HEK293 (cell line): ENCODE data around the gene RFXAP.

ENCODE experiments used
- CTCF ChIA-PET: fragments of 350-600 bp; formaldehyde crosslinking; extraction: SDS; loops from one replicate; lab custom pipeline; 2021; ENCODE audit warnings: antibody characterized with exemption; lab: Yijun Ruan, JAX
- POLR2A ChIA-PET: fragments of 300-600 bp; formaldehyde crosslinking; extraction: SDS; loops from one replicate; lab custom pipeline; 2020; ENCODE audit warnings: antibody characterized with exemption, inconsistent platforms; lab: Yijun Ruan, JAX
- H3K27ac ChIP-seq: fragments of 200-500 bp; sonication (Bioruptor generic); 2 replicates; pipeline ENCODE4 v1.5.1; 2014; ENCODE audit warnings: low read depth, low read length, control low read depth, inconsistent platforms; ENCODE audit errors: extremely low read depth
- H3K36me3 ChIP-seq, 2 experiments: fragments of 200-500 bp in 1 of 2; sonication (Bioruptor generic) in 1 of 2; 1 replicate in 1 of 2; 2 replicates in 1 of 2; pipeline ENCODE4 v1.5.1; 2014 to 2017; ENCODE audit warnings: inconsistent platforms in 2 of 2, low read length in 2 of 2; ENCODE audit not compliant: control insufficient read depth in 2 of 2, insufficient read depth in 1 of 2
- H3K4me1 ChIP-seq: fragments of 200-500 bp; sonication (Bioruptor generic); 2 replicates; pipeline ENCODE4 v1.5.1; 2014; ENCODE audit warnings: mild to moderate bottlenecking, low read length, inconsistent platforms; ENCODE audit not compliant: control insufficient read depth, insufficient read depth
- H3K4me3 ChIP-seq: 2 replicates; pipeline ENCODE4 v1.5.1; 2011; ENCODE audit warnings: low read depth, mild to moderate bottlenecking, control low read depth, low read length, moderate library complexity
- H3K9me3 ChIP-seq: fragments of 200-500 bp; sonication (Bioruptor generic); 2 replicates; pipeline ENCODE4 v1.5.1; 2014; ENCODE audit warnings: low read depth, low read length, inconsistent platforms; ENCODE audit not compliant: control insufficient read depth, insufficient read depth
- ATF2 ChIP-seq: fragments of 450-650 bp; formaldehyde crosslinking; IDR thresholded peaks from 2 replicates; pipeline ENCODE4 v1.5.1; 2016; ENCODE audit warnings: missing biosample characterization, missing genetic modification characterization, low read depth
- GLIS1 ChIP-seq: fragments of 450-650 bp; formaldehyde crosslinking; IDR thresholded peaks from 2 replicates; pipeline ENCODE4 v1.5.1; 2016; ENCODE audit warnings: missing biosample characterization, missing genetic modification characterization
- PRDM10 ChIP-seq: fragments of 450-650 bp; formaldehyde crosslinking; IDR thresholded peaks from 2 replicates; pipeline ENCODE4 v1.5.1; 2016; ENCODE audit warnings: missing biosample characterization, missing genetic modification characterization
- SP3 ChIP-seq: fragments of 450-650 bp; formaldehyde crosslinking; IDR thresholded peaks from 2 replicates; pipeline ENCODE4 v1.5.1; 2016; ENCODE audit warnings: missing biosample characterization, missing genetic modification characterization
- ZBTB8A ChIP-seq: fragments of 450-650 bp; formaldehyde crosslinking; IDR thresholded peaks from 2 replicates; pipeline ENCODE4 v1.5.1; 2016; ENCODE audit warnings: missing biosample characterization, missing genetic modification characterization
- ZEB2 ChIP-seq: fragments of 450-650 bp; formaldehyde crosslinking; IDR thresholded peaks from 2 replicates; pipeline ENCODE4 v1.5.1; 2016; ENCODE audit warnings: missing biosample characterization, missing genetic modification characterization
- ZNF112 ChIP-seq: fragments of 450-650 bp; formaldehyde crosslinking; IDR thresholded peaks from 2 replicates; pipeline ENCODE4 v1.5.0; 2017; ENCODE audit warnings: missing biosample characterization, missing genetic modification characterization
- ZNF169 ChIP-seq: fragments of 450-650 bp; formaldehyde crosslinking; IDR thresholded peaks from 2 replicates; pipeline ENCODE4 v1.5.1; 2016; ENCODE audit warnings: missing biosample characterization, missing genetic modification characterization
- ZNF18 ChIP-seq: fragments of 450-650 bp; formaldehyde crosslinking; IDR thresholded peaks from 2 replicates; pipeline ENCODE4 v1.5.1; 2016; ENCODE audit warnings: missing biosample characterization, missing genetic modification characterization
- ZNF221 ChIP-seq: fragments of 450-650 bp; formaldehyde crosslinking; IDR thresholded peaks from 2 replicates; pipeline ENCODE4 v1.5.1; 2017; ENCODE audit warnings: missing biosample characterization, missing genetic modification characterization, borderline replicate concordance
- ZNF366 ChIP-seq: fragments of 450-650 bp; formaldehyde crosslinking; conservative IDR thresholded peaks from 2 replicates; pipeline ENCODE4 v1.5.1; 2016; ENCODE audit warnings: missing biosample characterization, missing genetic modification characterization
- ZNF426 ChIP-seq: fragments of 450-650 bp; formaldehyde crosslinking; IDR thresholded peaks from 2 replicates; pipeline ENCODE4 v1.5.1; 2017; ENCODE audit warnings: missing biosample characterization, missing genetic modification characterization, mild to moderate bottlenecking, inconsistent platforms, moderate library complexity
- ZNF530 ChIP-seq: fragments of 450-650 bp; formaldehyde crosslinking; IDR thresholded peaks from 2 replicates; pipeline ENCODE4 v1.5.1; 2016; ENCODE audit warnings: low read depth, missing biosample characterization, missing genetic modification characterization
- ZNF555 ChIP-seq: fragments of 450-650 bp; formaldehyde crosslinking; conservative IDR thresholded peaks from 2 replicates; pipeline ENCODE4 v1.5.1; 2017; ENCODE audit warnings: missing biosample characterization, mild to moderate bottlenecking, missing genetic modification characterization, inconsistent platforms
- ZNF830 ChIP-seq: fragments of 450-650 bp; IDR thresholded peaks from 2 replicates; pipeline ENCODE4 v1.5.0; 2018; ENCODE audit warnings: missing biosample characterization, missing genetic modification characterization, low read depth, mild to moderate bottlenecking, moderate library complexity

The RFXAP gene

GRCh38 chr13:36774931-36775330 lies 44.1 kb upstream of the RFXAP start:
- Histone ChIP-seq H3K4me1 (no peaks in the 10 kb centered on the region), H3K27ac (no peak overlapping the region), H3K36me3 (no peaks in the 10 kb centered on the region), H3K9me3 (no peaks in the 10 kb centered on the region), H3K4me3 (no peak overlapping the region)
- no peak for TF ChIP-seq ATF2 (tag by site-specific recombination)
- no peak for TF ChIP-seq ZNF221 (tag by site-specific recombination)
- TF ChIP-seq ZNF830 (tag by site-specific recombination) = no peak
- TF ChIP-seq PRDM10 = no peak
- TF ChIP-seq ZNF555 = no peak
- TF ChIP-seq ZNF366 (tag by site-specific recombination) = no peak
- TF ChIP-seq ZEB2 (tag by site-specific recombination) = no peak
- no peak for TF ChIP-seq ZNF169 (tag by site-specific recombination)
- TF ChIP-seq ZNF530 (tag by site-specific recombination) = no peak
- TF ChIP-seq ZNF112 (tag by site-specific recombination) = no peak
- POLR2A ChIA-PET = no interaction called here
- CTCF ChIA-PET = no interaction called here

GRCh38 chr13:36776175-36776574 lies 42.8 kb upstream of the RFXAP start:
- POLR2A ChIA-PET = no interaction called here
- TF ChIP-seq SP3 (tag by site-specific recombination) (no peak), ZNF426 (no peak)
- Histone ChIP-seq H3K9me3 (no peaks in the 10 kb centered on the region), H3K27ac (no peak overlapping the region), H3K4me3 (no peak overlapping the region), H3K36me3 (no peaks in the 10 kb centered on the region), H3K4me1 (no peaks in the 10 kb centered on the region)
- CTCF ChIA-PET = no interaction called here

- no peak overlapping the region for H3K4me3 ChIP-seq
Measured at GRCh38 chr13:36778083-36778671, 40.8 kb upstream of the RFXAP start.

More at GRCh38 chr13:36778083-36778671, 40.8 kb upstream of the RFXAP start:
- CTCF ChIA-PET = no interaction called here
- TF ChIP-seq ZBTB8A (tag by site-specific recombination) = peak; percentile 16; the same call in 1 of the 2 replicates
- peak; percentile 51 for TF ChIP-seq GLIS1 (tag by site-specific recombination)
- no peak for TF ChIP-seq ZNF18 (tag by site-specific recombination)
- Histone ChIP-seq H3K9me3 (no peaks in the 10 kb centered on the region), H3K27ac (no peak overlapping the region), H3K4me1 (no peaks in the 10 kb centered on the region), H3K36me3 (no peaks in the 10 kb centered on the region)
- POLR2A ChIA-PET = no interaction called here
